Aortic smooth muscle cell (primary cell): ENCODE results near the gene SCNN1A. TPM values are rescaled to one million over a fixed set of nuclear protein-coding genes. Genes with fewer than 3 reads are reported as not detected.

Source experiments
- total RNA-seq: library from RNA; depleted of rRNA; stranded (reverse); fragments of >200 nt; gene quantifications from 2 replicates; pipeline ENCODE4 v1.2.3, GENCODE V29; 2014

Gene SCNN1A
- not detected in 2 replicates for total RNA-seq

DNA sequence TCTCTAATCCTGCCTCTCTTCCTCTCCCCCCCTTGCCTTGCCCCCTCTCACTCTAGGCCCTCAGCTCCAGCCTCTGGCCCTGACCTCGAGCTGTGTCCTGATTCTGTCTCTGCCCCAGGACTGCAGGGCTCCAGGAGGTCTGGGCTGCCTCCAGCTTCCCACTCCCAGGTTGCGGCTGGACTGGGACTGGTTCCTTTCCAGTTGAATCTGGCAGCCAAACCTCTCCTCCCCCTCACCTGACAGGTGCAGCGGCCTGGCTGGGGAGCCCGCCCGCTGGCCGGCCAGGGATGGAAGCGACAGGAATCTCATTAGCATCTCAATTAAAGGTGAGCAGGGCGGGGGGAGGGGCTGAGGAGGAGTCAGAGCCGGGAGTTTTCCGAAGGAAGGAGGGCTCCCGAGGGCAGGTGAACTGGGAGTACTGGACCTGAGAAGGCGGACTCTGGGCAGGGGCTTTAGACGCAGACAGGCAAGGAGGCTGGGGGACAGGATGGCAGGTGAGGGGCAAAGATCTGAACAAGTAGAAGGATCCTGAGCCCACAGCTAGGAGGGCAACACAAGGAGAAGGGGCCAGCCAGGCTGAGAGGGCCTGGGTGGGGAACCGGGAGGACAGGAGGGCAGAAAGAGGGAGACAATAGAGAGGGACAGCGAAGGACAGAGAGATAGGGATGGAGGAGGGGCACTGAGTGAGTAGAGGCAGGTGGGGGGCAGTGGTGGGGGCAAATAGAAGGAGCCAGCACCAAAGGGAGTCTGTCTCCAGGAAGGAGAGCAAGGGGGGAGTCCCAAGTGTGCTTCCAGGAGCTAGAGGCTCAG lies at the start of gene SCNN1A:
Gene SCNN1A (minus strand): TSS at position 295 of the 810 bp plus-strand sequence. CDS start 780 bp downstream, outside the sequence.

DNA sequence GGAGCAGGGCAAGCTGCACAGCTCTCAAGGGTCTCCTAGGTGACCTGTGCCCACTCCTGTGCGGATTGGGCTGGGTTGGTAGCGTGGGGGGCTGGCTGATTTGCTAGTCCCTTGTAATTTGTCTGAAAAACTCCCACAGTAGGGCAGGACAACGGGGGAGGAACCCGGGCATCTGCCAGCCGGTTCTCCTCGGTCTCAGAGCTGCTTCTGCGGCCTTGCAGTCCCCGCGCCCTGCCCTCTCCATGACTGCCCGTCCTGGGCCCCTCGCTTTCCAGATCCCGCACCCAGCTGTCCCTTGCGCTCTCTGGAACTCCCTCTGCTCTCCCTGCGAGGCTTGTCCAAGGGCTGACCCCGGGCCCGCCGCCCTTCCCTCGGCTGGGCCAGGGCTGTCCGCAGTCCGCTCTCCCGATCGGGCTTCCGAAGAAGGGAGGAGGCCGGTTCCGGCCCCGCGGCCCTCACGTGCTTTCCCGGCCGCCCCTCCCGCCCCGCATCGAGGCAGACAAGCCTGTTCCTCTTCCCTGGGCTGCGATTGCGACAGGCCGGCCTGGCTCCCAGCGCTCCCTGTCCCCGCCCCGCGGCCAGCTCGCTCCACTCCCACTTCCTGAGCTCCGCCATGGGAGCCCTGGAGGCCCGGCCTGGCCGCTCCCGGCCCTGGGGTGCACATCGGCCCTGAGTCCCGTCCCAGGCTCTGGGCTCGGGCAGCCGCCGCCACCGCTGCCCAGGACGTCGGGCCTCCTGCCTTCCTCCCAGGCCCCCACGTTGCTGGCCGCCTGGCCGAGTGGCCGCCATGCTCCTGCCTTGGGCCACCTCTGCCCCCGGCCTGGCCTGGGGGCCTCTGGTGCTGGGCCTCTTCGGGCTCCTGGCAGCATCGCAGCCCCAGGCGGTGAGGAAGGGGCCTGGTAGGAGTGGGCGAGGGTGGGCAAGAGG lies 8.5 kb upstream of the SCNN1A start, which contains the start of gene LTBR:
Gene LTBR (plus strand): TSS at position 591 of the 927 bp plus-strand sequence. CDS start 197 bp downstream, at position 788.

DNA sequence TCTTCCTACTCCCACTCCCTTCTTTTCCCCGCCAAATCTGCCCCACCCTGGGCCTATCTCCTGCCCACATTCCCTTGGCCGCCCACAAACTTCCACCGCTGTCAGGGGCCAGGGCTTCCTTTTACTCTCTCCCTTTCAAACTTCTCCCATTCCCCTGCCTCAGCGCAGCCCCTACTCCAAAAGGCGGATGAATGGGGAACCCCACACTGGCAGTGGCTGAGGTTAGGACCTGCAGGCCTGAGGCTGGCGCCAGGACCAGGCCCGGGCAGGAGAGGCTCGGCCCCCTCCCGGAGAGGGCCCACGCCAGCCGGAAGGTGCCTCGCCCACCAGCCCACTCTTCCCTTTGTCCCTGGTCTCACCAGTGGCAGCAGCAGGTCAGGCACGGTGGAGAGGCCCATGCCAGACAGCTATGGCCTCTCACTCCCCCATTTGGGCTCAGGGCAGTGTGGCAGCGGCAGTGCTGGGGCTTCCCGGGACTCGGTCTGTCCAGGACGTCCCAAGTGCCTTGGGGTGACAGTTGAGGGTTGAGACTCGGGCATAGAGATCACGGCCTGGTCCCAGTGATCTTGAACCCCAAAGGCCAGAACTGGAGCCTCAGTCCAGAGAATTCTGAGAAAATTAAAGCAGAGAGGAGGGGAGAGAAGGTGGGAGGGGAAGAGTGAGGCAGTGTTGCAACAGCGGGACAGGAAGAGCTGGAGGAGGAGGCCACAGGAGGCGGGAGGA lies 33.8 kb downstream of the SCNN1A start, which contains the start of gene TNFRSF1A:
Gene TNFRSF1A (minus strand): TSS at position 660 of the 723 bp plus-strand sequence. CDS start 262 bp downstream, at position 398.

Other genes starting within 250 kb of the SCNN1A start
- gene CD9, start 175.2 kb downstream of the SCNN1A start, total RNA-seq, result 615 and 665 TPM in 2 replicates
- gene PLEKHG6, start 64.9 kb downstream of the SCNN1A start, total RNA-seq, result not detected in 2 replicates
- gene TNFRSF1A, start 33.5 kb downstream of the SCNN1A start, total RNA-seq, result 92.7 and 109 TPM in 2 replicates
- gene LTBR, start 8.6 kb upstream of the SCNN1A start, total RNA-seq, result 42.1 and 47.6 TPM in 2 replicates
- gene CD27, start 69.4 kb upstream of the SCNN1A start, total RNA-seq, result 0.12 and 0.13 TPM in 2 replicates
- gene TAPBPL, start 76.5 kb upstream of the SCNN1A start, total RNA-seq, result 7.8 and 11.6 TPM in 2 replicates
- gene VAMP1, start 95.1 kb upstream of the SCNN1A start, total RNA-seq, result 11.6 and 14.9 TPM in 2 replicates
- 182 and 190 TPM in 2 replicates for gene MRPL51, start 117.7 kb upstream of the SCNN1A start, total RNA-seq
- gene NCAPD2, start 118.5 kb upstream of the SCNN1A start, total RNA-seq, result 43.6 and 59.2 TPM in 2 replicates
- gene GAPDH, start 159.0 kb upstream of the SCNN1A start, total RNA-seq, result 8,383 and 9,740 TPM in 2 replicates
- gene IFFO1, start 180.5 kb upstream of the SCNN1A start, total RNA-seq, result 30.0 and 44.3 TPM in 2 replicates
- 12.3 and 19.0 TPM in 2 replicates for gene NOP2, start 192.7 kb upstream of the SCNN1A start, total RNA-seq
- gene CHD4, start 231.8 kb upstream of the SCNN1A start, total RNA-seq, result 228 and 268 TPM in 2 replicates